Loucy (cell line): Measurements from ENCODE around the gene SPATA7.

ENCODE experiments used
- H2AFZ ChIP-seq: fragments of 200-600 bp; sonication (generic); 2 replicates; pipeline ENCODE4 v1.6.0; 2016; ENCODE audit warnings: antibody characterized with exemption, mild to moderate bottlenecking, low read length, moderate library complexity
- H3F3A ChIP-seq: fragments of 200-600 bp; 2 replicates; pipeline ENCODE4 v1.6.0; 2016; ENCODE audit warnings: antibody characterized with exemption, low read depth, mild to moderate bottlenecking
- H3K27me3 ChIP-seq: fragments of 200-600 bp; sonication (generic); 2 replicates; pipeline ENCODE4 v1.6.1; 2014; ENCODE audit warnings: low read length, mild to moderate bottlenecking; ENCODE audit not compliant: insufficient read depth, poor library complexity, severe bottlenecking
- H3K36me3 ChIP-seq: fragments of 200-600 bp; sonication (generic); 2 replicates; pipeline ENCODE4 v1.6.1; 2016; ENCODE audit warnings: low read length; ENCODE audit not compliant: insufficient read depth
- H3K4me1 ChIP-seq: fragments of 200-600 bp; sonication (generic); 2 replicates; pipeline ENCODE4 v1.5.1; 2014; ENCODE audit warnings: low read length, mild to moderate bottlenecking; ENCODE audit not compliant: insufficient read depth, poor library complexity, severe bottlenecking
- H3K4me2 ChIP-seq: fragments of 200-600 bp; sonication (generic); 2 replicates; pipeline ENCODE4 v1.6.0; 2014; ENCODE audit warnings: antibody characterized with exemption, low read length, low read depth, mild to moderate bottlenecking; ENCODE audit not compliant: poor library complexity, severe bottlenecking
- H3K4me3 ChIP-seq: fragments of 200-600 bp; sonication (generic); 2 replicates; pipeline ENCODE4 v1.5.1; 2014; ENCODE audit warnings: low read length, mild to moderate bottlenecking, mixed read lengths; ENCODE audit not compliant: poor library complexity, severe bottlenecking
- H3K79me2 ChIP-seq: fragments of 200-600 bp; sonication (generic); 2 replicates; pipeline ENCODE4 v1.6.1; 2014; ENCODE audit warnings: low read length; ENCODE audit not compliant: insufficient read depth
- H3K9ac ChIP-seq: fragments of 200-600 bp; sonication (generic); 2 replicates; pipeline ENCODE4 v1.6.0; 2014; ENCODE audit warnings: mild to moderate bottlenecking, low read depth, low read length, moderate library complexity; ENCODE audit not compliant: poor library complexity, severe bottlenecking
- H3K9me2 ChIP-seq: fragments of 200-600 bp; sonication (generic); replicated peaks from 2 replicates; pipeline ENCODE4 v1.6.1; 2016; ENCODE audit warnings: low read depth, low read length, mixed read lengths
- H3K9me3 ChIP-seq: fragments of 200-600 bp; sonication (generic); 2 replicates; pipeline ENCODE4 v1.6.1; 2014; ENCODE audit warnings: mild to moderate bottlenecking, antibody characterized with exemption, low read length, low read depth; ENCODE audit not compliant: insufficient read depth
- H4K20me1 ChIP-seq: fragments of 200-600 bp; sonication (generic); 2 replicates; pipeline ENCODE4 v1.6.0; 2014; ENCODE audit warnings: antibody characterized with exemption, low read length, mild to moderate bottlenecking; ENCODE audit not compliant: insufficient read depth, poor library complexity, severe bottlenecking
- EZH2phosphoT487 ChIP-seq: fragments of 200-600 bp; IDR thresholded peaks from 2 replicates; pipeline ENCODE4 v1.6.1; 2018; ENCODE audit warnings: antibody characterized with exemption, mild to moderate bottlenecking, moderate library complexity, borderline replicate concordance
- TF ChIP-seq, protein P1 (sequence below): fragments of 200-600 bp; sonication (generic); conservative IDR thresholded peaks from 2 replicates; pipeline ENCODE4 v1.5.1; 2014; ENCODE audit warnings: mild to moderate bottlenecking, antibody characterized with exemption, low read length

Gene SPATA7

DNA sequence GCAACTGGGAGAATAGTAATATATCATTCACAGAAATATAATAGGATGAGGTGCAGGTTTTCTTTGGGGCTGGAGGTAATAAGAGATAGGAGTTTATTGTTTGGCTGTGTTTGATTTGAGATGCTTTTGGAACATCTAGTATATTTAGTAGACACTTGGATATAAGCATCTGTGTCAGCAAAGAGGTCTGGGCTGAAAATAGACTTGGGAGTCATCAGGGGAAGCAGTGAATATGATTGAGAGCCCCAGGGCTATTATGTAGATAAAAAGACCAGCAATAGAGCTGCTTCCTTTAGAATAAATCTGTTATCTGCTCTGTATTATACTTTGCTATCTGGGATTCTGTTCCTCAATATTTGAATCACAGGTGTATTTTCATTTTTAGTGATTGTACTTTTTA is 36.6 kb downstream of the SPATA7 start:
- Histone ChIP-seq H2AFZ (no peak overlapping the region), H3K4me3 (no peak overlapping the region), H3K27me3 (no peaks in the 10 kb centered on the region), H3K4me2 (no peak overlapping the region), H3K4me1 (no peaks in the 10 kb centered on the region), H3K9ac (no peak overlapping the region), H3F3A (no peaks in the 10 kb centered on the region), H4K20me1 (no peaks in the 10 kb centered on the region), H3K9me2 (no peaks in the 10 kb centered on the region), H3K79me2 (no peaks in the 10 kb centered on the region), H3K36me3 (0 out of 2 replicates have a peak, but pooled peaks cover 5% of the 10 kb centered on the region), H3K9me3 (0 out of 2 replicates have a peak, but pooled peaks cover 3% of the 10 kb centered on the region)
- TF ChIP-seq, protein P1, sequence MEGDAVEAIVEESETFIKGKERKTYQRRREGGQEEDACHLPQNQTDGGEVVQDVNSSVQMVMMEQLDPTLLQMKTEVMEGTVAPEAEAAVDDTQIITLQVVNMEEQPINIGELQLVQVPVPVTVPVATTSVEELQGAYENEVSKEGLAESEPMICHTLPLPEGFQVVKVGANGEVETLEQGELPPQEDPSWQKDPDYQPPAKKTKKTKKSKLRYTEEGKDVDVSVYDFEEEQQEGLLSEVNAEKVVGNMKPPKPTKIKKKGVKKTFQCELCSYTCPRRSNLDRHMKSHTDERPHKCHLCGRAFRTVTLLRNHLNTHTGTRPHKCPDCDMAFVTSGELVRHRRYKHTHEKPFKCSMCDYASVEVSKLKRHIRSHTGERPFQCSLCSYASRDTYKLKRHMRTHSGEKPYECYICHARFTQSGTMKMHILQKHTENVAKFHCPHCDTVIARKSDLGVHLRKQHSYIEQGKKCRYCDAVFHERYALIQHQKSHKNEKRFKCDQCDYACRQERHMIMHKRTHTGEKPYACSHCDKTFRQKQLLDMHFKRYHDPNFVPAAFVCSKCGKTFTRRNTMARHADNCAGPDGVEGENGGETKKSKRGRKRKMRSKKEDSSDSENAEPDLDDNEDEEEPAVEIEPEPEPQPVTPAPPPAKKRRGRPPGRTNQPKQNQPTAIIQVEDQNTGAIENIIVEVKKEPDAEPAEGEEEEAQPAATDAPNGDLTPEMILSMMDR: no peak
- TF ChIP-seq EZH2phosphoT487: no peak

DNA sequence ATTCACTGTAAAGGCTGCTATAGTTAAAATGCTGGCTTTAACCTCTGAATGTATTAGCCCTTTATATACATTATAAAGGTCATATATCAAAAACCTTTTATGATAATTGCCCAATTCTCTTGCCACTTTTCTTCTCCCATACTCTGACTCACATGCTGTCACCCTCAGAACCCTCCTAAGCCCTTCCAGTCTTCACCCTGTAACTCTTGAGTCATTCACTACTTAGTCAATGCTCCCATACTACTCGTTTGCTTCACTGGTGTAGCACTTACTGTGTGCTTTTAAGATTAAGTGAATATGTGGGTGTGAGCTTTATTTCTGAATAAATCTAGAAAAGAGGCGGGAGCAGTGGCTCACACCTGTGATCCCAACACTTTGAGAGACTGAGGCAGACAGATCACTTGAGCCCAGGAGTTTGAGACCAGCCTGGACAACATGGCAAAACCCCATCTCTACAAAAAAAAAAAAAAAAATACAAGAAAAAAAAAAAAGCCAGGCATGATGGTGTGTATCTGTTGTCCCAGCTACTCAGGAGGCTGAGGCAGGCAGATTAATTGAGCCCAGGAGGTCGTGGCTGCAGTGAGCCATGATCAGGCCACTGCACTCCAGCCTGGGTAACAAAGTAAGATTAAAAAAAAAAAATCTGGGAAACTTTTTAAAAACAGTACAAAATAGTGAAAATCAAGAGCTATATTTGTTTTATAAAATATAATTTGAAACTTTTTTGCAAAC is 37.6 kb downstream of the SPATA7 start:
- H2AFZ ChIP-seq: no peak overlapping the region
- H3K9ac ChIP-seq: no peak overlapping the region
- H3K36me3 ChIP-seq: no peaks in the 10 kb centered on the region
- no peaks in the 10 kb centered on the region for H3K9me3 ChIP-seq
- H3F3A ChIP-seq: no peaks in the 10 kb centered on the region
- no peak for TF ChIP-seq EZH2phosphoT487
- TF ChIP-seq, protein P1: no peak
- no peak overlapping the region for H3K4me3 ChIP-seq
- H3K27me3 ChIP-seq: no peaks in the 10 kb centered on the region
- no peaks in the 10 kb centered on the region for H3K9me2 ChIP-seq
- no peaks in the 10 kb centered on the region for H3K79me2 ChIP-seq
- no peaks in the 10 kb centered on the region for H4K20me1 ChIP-seq
- no peaks in the 10 kb centered on the region for H3K4me1 ChIP-seq
- no peak overlapping the region for H3K4me2 ChIP-seq

DNA sequence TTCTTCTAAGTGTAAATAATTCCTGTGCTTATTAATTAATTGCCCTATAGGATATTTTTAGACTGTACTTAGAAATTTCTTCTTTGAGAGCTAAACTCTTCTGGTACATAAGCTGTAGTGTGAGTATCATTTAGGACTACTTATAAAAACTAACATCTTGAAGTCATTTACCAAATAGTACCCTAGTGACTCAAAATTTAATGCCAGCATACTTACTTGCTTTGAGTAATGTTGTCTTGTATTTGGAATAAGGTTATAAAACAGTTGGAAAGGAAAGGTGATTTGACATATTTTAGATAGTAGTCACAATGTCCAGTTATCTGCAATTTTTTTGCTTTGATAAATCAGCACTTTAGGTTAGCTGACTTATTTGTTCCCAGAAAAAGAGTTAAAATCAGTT is 39.1 kb downstream of the SPATA7 start:
- H4K20me1 ChIP-seq: no peaks in the 10 kb centered on the region
- no peak overlapping the region for H3K4me2 ChIP-seq
- no peaks in the 10 kb centered on the region for H3K27me3 ChIP-seq
- H3K9me3 ChIP-seq: no peaks in the 10 kb centered on the region
- no peaks in the 10 kb centered on the region for H3F3A ChIP-seq
- H2AFZ ChIP-seq: no peak overlapping the region
- no peak overlapping the region for H3K4me3 ChIP-seq
- no peak for TF ChIP-seq EZH2phosphoT487
- TF ChIP-seq, protein P1: no peak
- no peaks in the 10 kb centered on the region for H3K4me1 ChIP-seq
- no peak overlapping the region for H3K9ac ChIP-seq
- no peaks in the 10 kb centered on the region for H3K9me2 ChIP-seq
- H3K79me2 ChIP-seq: no peaks in the 10 kb centered on the region
- H3K36me3 ChIP-seq: no peaks in the 10 kb centered on the region
